CD4-positive, alpha-beta T cell treated with Interleukin-6 at 100 ng/mL for 8 hours (primary cell): ENCODE measurements around the gene RAB9B.

ENCODE experiments used
- DNase-seq: peaks from one replicate; pipeline ENCODE4 v3.0.0-alpha.2; 2020; ENCODE audit warnings: mixed read lengths, low spot score

Gene RAB9B

DNA sequence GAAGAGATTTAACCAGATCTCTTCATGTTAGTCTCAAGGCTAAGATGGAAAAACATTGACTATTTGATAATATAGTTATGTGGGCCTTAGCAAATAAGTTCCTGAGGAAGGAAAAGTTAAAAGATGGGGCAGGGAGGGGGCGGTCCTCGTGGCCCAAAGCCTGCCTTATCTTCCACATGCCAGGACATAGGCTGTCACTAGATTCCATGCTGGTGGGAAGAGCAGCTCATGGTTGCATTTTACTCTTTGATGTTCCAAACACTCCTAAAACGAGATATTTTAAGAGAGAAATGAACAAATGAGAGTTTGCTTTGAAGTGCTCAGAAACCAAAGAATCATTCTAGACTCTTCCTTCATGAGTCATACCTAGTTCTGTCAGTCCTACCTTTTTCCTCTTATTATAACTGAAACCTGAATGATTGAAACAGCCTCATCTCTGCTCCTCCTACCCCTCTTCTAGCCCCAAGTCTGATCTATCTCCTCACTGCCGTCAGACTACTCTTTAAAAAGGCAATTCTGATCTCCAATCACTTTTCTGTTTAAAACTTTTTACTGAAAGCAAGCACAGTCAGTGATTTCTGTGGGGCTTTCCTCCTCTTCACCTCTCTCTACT, 25.1 kb downstream of the RAB9B start:
- no peak for DNase-seq

- no peak for DNase-seq
Measured at GRCh38 chrX:103805860-103806259, 26.2 kb downstream of the RAB9B start.

- DNase-seq, result no peak
Measured at GRCh38 chrX:103800318-103800717, 31.7 kb downstream of the RAB9B start.

DNA sequence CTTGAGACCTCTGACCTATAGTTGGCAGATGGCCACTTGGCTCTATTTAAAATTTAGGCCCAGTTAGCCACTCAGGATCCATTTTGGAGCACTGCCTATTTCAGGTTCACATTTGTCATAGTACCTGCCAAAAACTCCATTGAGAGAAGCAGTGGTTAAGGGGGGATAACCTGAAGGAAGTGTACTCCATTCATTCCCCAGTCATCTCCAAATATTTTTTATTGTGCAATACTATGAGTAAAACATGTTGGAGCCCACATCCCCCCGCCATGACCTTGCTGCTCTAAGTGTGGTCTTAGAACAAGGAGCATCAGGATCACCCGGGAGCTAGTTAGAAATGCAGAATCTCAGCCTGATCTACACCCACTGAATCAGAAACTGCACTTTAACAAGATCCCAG, 34.4 kb downstream of the RAB9B start:
- DNase-seq, result no peak

GRCh38 chrX:103794119-103794518, 37.9 kb downstream of the RAB9B start:
- no peak for DNase-seq

GRCh38 chrX:103793545-103793940, 38.5 kb downstream of the RAB9B start:
- no peak for DNase-seq

GRCh38 chrX:103792916-103793544, 39.0 kb downstream of the RAB9B start:
- no peak for DNase-seq

DNA sequence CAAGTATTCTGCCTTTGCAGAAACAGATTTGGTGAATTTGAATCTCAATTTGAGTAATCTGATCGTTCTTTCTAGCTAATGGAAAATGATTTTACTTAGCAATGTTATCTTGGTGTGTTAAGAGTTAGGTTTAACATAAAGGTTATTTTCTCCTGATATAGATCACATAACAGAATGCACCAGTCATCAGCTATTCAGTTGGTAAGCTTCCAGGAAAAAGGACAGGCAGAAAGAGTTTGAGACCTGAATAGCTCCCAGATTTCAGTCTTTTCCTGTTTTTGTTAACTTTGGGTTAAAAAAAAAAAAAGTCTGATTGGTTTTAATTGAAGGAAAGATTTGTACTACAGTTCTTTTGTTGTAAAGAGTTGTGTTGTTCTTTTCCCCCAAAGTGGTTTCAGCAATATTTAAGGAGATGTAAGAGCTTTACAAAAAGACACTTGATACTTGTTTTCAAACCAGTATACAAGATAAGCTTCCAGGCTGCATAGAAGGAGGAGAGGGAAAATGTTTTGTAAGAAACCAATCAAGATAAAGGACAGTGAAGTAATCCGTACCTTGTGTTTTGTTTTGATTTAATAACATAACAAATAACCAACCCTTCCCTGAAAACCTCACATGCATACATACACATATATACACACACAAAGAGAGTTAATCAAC, 40.1 kb downstream of the RAB9B start:
- DNase-seq, result no peak

- DNase-seq, result no peak
Measured at GRCh38 chrX:103791228-103791627, 40.8 kb downstream of the RAB9B start.

- DNase-seq, result no peak
Measured at GRCh38 chrX:103789004-103789403, 43.1 kb downstream of the RAB9B start.

DNA sequence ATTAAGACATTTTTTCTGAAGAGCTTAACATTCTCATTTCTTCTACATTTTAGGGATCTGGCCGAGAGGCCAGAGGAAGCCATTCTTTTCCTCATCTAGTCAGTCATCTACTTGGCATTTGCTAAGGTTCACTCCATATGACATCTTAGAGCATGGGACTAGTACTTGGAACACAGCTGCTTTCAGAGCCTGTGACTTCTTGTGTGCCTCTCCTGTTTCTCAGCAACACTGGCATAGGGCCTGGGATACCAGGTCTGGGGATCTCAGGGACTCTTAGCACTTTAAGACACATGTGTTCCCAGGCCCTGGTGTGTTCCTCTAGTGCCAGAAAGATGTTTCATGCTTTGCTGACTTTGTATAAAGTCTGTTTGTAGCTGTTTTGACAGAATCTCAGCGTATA, 48.1 kb downstream of the RAB9B start:
- no peak for DNase-seq

- DNase-seq, result no peak
Measured at GRCh38 chrX:103783196-103783595, 48.9 kb downstream of the RAB9B start.

DNA sequence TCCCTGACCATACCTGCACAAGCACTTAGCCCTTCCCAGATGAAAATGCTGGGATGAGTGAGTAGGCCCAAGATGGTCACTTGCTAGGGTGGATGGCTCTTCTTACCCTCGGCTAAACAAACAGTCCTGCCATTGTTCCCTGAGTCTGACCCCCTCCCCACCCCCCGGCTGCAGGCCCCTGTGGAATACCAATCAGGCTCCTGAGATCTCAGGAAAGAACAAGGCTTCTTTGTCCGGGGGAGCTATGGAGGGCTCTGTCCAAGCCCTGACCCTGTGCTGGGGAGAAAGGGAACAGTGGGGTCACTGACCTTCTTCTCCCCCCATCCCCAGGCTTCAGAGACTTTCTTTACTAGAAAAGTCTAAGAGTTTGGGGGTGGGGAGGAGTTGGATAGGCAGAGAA, 49.4 kb downstream of the RAB9B start:
- DNase-seq, result no peak

GRCh38 chrX:103781706-103782105, 50.4 kb downstream of the RAB9B start:
- DNase-seq, result no peak

DNA sequence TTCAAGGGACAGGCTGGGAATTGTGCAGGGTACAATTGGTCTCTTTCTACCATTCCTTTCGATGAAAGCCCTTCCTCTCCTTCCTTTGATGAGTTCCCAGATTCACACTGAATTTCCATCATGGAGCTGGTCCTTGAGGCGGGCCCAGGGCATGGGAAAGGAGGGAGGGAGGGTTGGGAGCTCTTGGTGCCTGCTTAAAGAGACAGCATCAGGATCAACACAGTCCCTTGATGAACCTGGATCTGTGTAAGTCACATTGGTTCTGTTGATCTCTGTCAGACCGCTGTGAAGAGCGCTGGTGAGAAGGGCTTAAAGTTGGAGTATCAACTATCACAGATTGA, 51.0 kb downstream of the RAB9B start:
- no peak for DNase-seq

DNA sequence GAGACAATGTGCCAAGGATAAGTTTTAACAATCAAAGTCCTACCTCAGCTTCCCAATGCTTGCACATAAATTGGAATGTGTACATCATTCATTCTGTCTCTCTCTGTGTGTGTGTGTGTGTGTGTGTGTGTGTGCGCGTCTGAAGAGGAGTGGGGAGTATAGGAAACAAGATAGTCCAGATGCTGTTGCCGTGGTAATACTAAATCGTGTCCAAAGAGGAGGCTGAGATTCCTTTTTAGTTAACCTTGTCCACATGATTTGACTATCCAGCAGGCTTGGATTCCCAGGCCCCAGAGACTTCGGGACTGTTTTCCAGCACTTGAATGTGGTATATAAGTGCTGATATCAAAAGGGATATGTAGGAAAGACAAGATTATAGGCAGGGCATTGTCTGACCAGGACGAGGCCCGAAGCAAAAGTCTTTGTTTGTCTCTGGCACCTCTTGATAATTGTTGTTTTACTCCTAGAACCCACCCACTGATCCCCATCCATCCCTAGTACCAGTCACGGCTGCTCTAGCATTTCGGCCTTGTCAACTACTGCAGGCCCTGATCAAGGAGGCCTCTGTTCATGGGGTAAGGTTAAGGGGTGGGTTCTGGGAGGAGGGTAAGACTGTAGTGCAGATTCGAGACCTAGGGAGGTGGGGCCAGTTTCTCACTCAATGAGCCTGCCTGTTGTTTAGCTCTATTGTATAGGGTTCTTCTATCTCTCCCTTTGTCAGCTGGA, 51.6 kb downstream of the RAB9B start:
- no peak for DNase-seq

- no peak for DNase-seq
Measured at GRCh38 chrX:103779141-103779789, 52.8 kb downstream of the RAB9B start.

- no peak for DNase-seq
Measured at GRCh38 chrX:103776546-103776945, 55.5 kb downstream of the RAB9B start, which contains the start of gene PLP1. PLP1 (plus strand) TSS chrX:103776840; CDS start chrX:103776996, 156 bp downstream.

DNA sequence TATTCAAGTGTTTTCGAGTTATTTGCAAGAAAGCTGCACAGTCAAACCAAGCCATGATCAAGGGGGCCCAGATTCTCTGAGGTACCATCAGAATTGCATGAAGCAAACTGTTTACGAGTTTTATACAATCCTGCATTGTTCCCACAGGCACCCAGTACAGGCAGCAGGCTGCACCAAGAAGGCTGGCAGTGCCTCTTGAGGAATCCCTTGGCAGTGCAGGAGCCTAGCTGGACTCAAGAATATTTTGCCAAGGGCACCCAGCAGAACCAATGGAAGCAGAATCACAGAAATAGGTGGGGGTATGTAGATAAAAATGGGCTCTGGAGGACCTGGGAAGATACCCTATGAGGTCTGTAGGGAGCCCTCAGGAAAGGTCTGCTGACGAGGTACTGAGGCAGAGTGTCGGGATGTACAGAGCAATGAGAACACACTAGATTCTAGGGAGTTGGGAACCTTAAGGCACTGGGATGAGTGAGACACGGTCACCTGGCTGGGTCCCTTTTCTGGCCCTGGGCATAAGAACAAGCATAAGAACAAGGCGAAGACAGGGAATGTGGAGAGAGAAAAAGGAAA, 57.9 kb downstream of the RAB9B start:
- DNase-seq, result no peak

DNA sequence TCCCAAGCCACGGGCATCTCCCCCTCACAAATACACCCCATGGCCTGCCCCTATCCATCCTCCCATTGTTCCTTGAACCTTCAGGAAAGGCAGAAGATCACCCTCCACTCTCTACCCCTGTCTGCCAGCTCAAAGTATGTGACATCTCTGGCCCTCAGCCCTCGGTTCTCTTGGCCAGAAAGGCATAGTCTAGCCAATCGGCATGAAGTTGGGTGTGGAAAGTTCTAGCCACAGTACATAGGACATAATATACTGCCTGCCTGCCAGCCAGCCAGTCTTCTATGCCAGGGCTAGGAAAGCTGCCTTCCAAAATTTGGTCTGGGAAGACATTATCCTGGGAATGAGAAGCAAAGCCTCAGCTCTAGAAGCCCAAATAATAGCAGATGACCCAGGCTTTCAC, 58.6 kb downstream of the RAB9B start:
- no peak for DNase-seq
